ENCODE results near the gene GRHL3. TPM values are rescaled to one million over a fixed set of nuclear protein-coding genes. Genes with fewer than 3 reads are reported as not detected.

Gene GRHL3
- total RNA-seq, 1 donor: not detected

GRCh38 chr1:24374891-24375786 is 56.0 kb downstream of the GRHL3 start:
- H3K4me3 ChIP-seq (ENCODE audit: low read depth, low read length): no peak overlapping the region
- TF ChIP-seq CTCF (IDR thresholded peaks at IDR 0.05; ENCODE audit: insufficient read depth, low read depth, low read length): no peak
- no peak for DNase-seq (ENCODE audit: low read depth)

- no peak for TF ChIP-seq CTCF (IDR thresholded peaks at IDR 0.05; ENCODE audit: insufficient read depth, low read depth, low read length)
- DNase-seq (ENCODE audit: low read depth): peak; percentile 35
- no peak overlapping the region for H3K4me3 ChIP-seq (ENCODE audit: low read depth, low read length)
Observed at GRCh38 chr1:24379733-24380315, 60.7 kb downstream of the GRHL3 start.

- no peak overlapping the region for H3K4me3 ChIP-seq (ENCODE audit: low read depth, low read length)
- no peak for TF ChIP-seq CTCF (IDR thresholded peaks at IDR 0.05; ENCODE audit: insufficient read depth, low read depth, low read length)
- no peak for DNase-seq (ENCODE audit: low read depth)
Observed at GRCh38 chr1:24380508-24380907, 61.4 kb downstream of the GRHL3 start.

GRCh38 chr1:24381256-24381655 is 62.1 kb downstream of the GRHL3 start:
- TF ChIP-seq CTCF (IDR thresholded peaks at IDR 0.05; ENCODE audit: insufficient read depth, low read depth, low read length): no peak
- H3K4me3 ChIP-seq (ENCODE audit: low read depth, low read length): no peak overlapping the region
- no peak for DNase-seq (ENCODE audit: low read depth)

GRCh38 chr1:24382165-24382577 is 63.0 kb downstream of the GRHL3 start:
- DNase-seq (ENCODE audit: low read depth): no peak

GRCh38 chr1:24383381-24383940 is 64.3 kb downstream of the GRHL3 start:
- no peak for DNase-seq (ENCODE audit: low read depth)
- TF ChIP-seq CTCF (IDR thresholded peaks at IDR 0.05; ENCODE audit: insufficient read depth, low read depth, low read length): no peak
- no peak overlapping the region for H3K4me3 ChIP-seq (ENCODE audit: low read depth, low read length)

More at GRCh38 chr1:24382165-24382577, 63.0 kb downstream of the GRHL3 start:
- TF ChIP-seq CTCF (IDR thresholded peaks at IDR 0.05; ENCODE audit: insufficient read depth, low read depth, low read length): no peak
- H3K4me3 ChIP-seq (ENCODE audit: low read depth, low read length): no peak overlapping the region

All from fibroblast of villous mesenchyme (primary cell).